22Rv1 (cell line): ENCODE results near the gene JPT1.
A peak's percentile ranks its signal among the peaks of the same experiment; 100 is the strongest.

ENCODE experiments used
- H3K27ac ChIP-seq: fragments of 450-650 bp; 2 replicates; pipeline ENCODE4 v1.5.1; 2017
- CTCF ChIP-seq: fragments of 450-650 bp; IDR thresholded peaks from 2 replicates; pipeline ENCODE4 v1.5.1; 2017; ENCODE audit warnings: mild to moderate bottlenecking
- ZFX ChIP-seq: fragments of 450-650 bp; IDR thresholded peaks from 2 replicates; pipeline ENCODE4 v1.6.1; 2017; ENCODE audit warnings: antibody characterized with exemption, borderline replicate concordance

JPT1 gene

GRCh38 chr17:75142236-75142971, 11.9 kb downstream of the JPT1 start:
- TF ChIP-seq CTCF (no peak), ZFX (no peak)

GRCh38 chr17:75138519-75138918, 15.8 kb downstream of the JPT1 start:
- H3K27ac ChIP-seq = peak overlapping the region; percentile 1; the same call in 1 of the 2 replicates
- TF ChIP-seq ZFX (no peak), CTCF (no peak)

More at GRCh38 chr17:75142236-75142971, 11.9 kb downstream of the JPT1 start:
- no peak overlapping the region for H3K27ac ChIP-seq

GRCh38 chr17:75137762-75138161, 16.6 kb downstream of the JPT1 start:
- 0 out of 2 replicates have a peak overlapping the region, but pooled peaks have one; percentile 1 for H3K27ac ChIP-seq

- H3K27ac ChIP-seq = peak overlapping the region; percentile 90
- TF ChIP-seq CTCF = no peak
- TF ChIP-seq ZFX = no peak
Measured at GRCh38 chr17:75135946-75136345, 18.4 kb downstream of the JPT1 start.

- H3K27ac ChIP-seq = peak overlapping the region; percentile 90
- TF ChIP-seq ZFX (no peak), CTCF (no peak)
Measured at GRCh38 chr17:75135452-75135851, 18.9 kb downstream of the JPT1 start.

- H3K27ac ChIP-seq = peak overlapping the region; percentile 90
Measured at GRCh38 chr17:75133607-75134347, 20.5 kb downstream of the JPT1 start.

GRCh38 chr17:75133001-75133400, 21.3 kb downstream of the JPT1 start:
- no peak for TF ChIP-seq CTCF
- TF ChIP-seq ZFX = no peak
- H3K27ac ChIP-seq = peak overlapping the region; percentile 90

- peak overlapping the region; percentile 90 for H3K27ac ChIP-seq
Measured at GRCh38 chr17:75132018-75133000, 22.0 kb downstream of the JPT1 start.
